NCI-H2107 treated with DMSO at 0.1 percent for 48 hours (cell line): ENCODE results near the gene ZNF155.
"Not testable (repeated sequence)": the region's sequence is repeated elsewhere in the genome, so short reads cannot be mapped to it uniquely, and the experiment has no call there.

ENCODE experiments used
- DNase-seq: peaks from one replicate; lab custom pipeline; 2025; ENCODE audit not compliant: unreplicated experiment; lab: John Stamatoyannopoulos, UW

Gene ZNF155

DNA sequence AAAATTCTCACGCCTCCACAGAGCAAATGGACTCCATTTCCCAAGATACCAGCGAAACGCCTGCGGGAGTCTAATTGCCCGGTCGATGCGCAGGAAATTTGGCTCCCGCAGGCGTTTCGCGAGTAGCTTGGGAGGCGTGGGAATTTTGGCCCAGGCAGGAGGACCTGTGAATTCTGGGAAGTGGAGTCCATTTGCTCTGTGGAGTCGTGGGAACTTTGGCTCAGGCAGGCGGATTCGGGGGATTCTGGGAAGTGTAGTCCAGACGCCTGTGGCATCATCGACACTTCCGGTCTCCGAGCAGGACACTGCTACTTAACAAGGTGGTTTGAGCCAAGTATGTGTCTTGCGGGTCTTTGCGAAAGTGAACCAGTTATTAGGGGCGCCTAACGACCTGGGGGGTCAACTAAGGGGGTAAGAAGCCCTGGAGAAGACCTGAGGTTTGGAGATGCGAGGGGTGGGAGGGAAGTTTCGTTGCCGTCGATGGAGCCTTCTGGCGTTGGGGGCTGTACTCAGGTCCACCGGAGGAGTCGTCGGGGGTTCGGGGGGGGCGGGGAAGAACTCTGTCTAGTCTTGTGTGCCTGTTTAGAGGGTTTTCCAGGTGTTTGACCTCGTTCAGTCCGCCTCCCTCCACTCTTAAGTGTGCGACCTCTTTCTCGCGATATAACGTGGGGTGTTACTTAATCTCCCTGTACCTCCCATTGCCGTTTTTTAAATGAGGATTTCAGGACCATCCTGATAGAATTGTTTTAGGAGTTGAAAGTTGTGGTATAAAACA, at the start of gene ZNF155:
Gene ZNF155, plus strand, starts transcription at position 277 of the 775 bp plus-strand sequence. CDS start 4,356 bp downstream, outside the sequence.
- DNase-seq = peak; percentile 68

DNA sequence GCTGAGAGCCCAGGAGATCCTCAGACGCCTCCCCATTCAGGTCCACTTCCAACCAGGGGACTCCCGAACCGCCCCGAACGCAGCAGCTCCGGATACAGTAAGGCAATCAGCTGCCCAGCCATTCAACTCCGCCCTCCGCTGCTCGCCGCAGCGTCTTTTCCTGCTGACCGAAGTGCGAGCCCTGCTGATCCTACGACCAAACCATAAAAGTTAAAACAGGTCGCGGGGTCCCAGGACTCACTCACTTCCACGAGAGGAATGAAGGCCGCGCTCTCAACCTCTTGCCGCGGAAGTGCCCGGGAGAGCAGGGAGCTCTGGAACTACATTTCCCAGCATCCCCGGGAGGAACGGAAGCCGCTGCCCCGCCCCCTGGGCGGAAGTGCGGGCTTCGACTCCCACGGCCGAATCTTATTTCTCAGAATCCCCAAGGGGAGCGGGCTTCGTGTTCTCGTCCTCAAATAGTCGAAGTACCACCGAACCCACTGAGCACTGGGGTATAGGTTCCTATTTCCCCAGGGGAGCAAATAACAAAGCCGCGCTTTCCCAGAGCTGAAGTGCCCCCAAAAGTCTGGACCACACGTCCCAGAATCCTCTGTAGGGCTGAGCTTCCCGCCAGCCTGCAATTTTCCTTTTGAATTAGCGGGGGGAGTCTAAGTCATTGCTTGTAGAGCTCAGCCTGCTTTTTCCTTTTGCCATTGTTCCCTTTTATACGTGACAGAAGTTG, 48.8 kb upstream of the ZNF155 start, which contains the start of gene ZNF45:
Gene ZNF45, minus strand, starts transcription at position 298 of the 724 bp plus-strand sequence. CDS start 13,097 bp downstream, outside the sequence.
- peak; percentile 77 for DNase-seq

DNA sequence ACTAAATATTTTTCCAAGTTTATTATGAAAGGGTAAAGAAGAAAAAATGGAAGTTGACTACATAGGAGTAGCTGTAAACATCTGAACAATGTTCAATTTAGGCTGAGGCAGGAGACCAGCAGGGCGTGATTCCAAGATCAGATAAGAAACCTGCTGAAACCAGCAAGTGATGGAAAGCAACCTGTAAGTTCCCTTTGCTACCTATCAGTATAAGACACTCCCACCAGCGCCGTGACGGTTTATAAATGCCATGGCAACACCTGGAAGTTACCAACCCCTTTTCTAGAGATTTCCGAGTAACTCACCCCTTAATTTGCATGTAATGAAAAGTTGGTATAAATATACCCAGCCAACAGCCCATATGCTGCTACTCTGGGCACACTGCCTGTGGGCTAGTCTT, 47.8 kb upstream of the ZNF155 start:
- no peak for DNase-seq

DNA sequence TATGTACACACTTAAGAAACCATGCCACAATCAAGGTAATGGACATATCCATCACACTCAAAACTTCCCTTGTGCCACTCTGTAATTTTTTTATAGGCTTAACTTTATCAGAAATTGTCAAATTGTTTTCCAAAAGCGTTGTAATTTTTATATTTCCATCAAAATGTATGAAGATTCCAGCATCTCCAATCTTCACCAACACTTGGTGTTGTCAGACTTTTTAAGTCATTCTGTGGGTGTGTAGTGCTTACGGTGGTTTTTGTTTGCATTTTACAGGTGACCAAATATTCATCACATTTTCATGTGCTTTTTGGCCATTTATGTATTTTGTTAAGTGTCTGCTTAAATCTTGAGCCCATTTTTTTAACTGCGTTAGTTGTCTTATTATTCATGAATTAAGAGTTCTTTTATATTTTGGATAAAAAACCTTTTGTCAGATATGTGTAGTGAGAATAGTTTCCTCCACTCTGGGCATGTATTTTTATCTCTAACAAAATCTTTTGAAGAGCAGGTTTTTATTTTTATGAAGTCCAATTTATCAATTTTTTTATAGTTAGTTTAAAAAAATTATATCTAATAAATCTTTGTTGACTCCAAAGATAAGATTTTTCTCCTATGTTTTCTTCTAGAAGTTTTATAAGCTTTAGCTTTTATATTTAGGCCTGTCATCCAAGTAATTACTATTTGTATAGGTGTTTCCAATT, 44.3 kb upstream of the ZNF155 start:
- DNase-seq = no peak

DNA sequence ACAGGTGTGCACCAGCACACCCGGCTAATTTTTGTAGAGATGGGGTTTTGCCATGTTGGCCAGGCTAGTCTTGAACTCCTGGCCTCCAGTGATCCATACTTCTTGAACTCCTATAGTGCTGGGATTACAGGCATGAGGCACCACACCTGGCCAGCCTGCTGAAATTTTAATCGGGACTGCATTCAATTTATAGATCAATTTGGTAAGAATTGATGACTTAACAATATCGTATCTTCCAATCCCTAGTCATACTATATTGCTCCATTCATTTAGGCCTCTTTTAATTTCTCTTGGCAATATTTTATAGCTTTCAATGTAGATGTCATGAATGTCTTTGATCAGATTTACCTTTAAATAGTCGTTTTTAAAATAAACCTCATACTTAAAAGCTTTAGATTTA, 43.3 kb upstream of the ZNF155 start:
- no peak for DNase-seq

DNA sequence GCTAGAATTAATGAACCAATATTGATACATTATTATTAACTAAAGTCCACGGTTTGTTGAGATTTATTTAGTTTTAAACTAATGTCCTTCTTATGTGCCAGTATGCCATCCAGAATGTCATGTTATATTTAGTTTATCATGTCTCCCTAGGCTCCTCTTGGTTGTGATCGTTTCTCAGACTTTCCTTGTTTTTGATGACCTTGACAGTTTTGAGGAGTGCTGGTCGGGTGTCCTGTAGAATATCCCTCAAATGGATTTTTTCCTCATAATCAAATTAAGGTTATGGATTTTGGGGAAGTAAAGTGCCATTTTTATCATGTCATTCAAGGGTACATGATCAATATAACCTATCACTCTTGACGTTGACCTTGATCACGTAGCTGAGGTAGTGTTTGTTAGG, 42.8 kb upstream of the ZNF155 start:
- no peak for DNase-seq

DNA sequence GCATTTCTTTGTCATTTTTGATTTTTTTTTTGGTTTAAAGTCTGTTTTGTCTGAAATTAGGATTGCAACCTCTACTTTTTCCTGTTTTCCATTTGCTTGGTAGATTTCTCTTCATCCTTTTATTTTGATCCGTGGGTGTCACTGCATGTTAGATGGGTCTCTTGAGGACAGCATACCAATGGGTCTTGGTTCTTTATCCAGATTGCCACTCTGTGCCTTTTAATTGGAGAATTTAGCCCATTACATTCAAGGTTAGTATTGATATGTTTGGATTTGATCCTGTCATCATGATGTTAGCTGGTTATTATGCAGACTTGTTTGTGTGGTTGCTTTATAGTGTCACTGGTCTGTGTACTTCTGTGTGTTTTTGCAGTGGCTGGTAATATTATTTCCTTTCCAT, 36.6 kb upstream of the ZNF155 start:
- DNase-seq = not testable (repeated sequence)

DNA sequence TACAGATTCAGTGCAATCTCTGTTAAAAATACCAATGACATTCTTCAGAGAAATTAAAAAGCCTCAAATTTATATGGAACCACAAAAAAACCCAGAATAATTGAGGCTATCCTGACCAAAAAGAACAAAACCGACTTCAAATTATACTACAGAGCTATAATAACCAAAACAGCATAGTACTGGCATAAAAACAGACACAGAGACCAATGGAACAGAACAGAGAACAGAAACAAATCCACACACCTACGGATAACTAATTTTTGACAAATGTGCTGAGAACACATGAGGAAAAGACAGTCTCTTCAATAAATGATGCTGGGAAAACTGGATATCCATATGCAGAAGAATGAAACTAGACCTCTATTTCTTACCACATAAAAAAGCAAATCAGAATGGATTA, 34.2 kb upstream of the ZNF155 start:
- DNase-seq = not testable (repeated sequence)

DNA sequence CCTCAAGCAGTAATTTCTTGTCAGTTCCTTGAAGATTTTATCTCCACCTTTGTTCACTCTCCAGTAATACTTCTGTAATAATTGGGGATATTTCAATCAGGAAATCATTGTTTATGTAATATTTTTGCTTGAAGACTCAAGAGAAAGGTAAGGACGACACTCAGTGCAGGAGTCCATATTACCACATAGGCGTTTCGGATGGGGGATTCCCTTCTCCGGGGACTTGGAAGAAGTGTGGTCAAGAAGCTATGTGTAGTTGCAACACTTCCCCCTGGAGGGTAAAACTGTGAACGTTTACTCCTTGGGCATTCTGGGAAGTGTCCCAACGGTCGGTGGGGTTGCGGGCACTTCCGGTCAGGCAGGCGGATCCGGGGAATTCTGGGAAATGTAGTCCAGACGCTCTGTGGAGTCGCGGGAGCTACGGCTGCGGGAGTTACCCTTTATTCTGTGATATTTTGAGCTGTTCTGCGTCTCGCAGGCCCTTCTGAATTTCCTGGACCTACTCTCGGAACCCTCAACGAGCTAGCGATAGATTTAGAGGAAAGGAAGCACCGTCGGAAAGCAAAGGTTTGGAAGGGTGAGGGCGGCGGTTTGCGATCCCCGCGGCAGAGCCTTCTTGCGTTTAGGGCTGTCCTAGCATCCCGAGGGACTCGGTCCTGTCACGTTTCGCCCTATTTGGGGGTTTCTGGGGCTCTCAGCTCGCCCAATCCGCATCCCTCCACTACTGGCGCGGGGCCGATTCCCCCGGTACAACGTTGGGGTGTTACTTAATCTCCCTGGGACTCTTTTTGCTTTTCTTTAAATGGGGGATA, 32.9 kb upstream of the ZNF155 start, which contains the start of gene ZNF221:
Gene ZNF221, plus strand, starts transcription at position 395 of the 812 bp plus-strand sequence. CDS start 11,499 bp downstream, outside the sequence.
- DNase-seq = peak; percentile 87

DNA sequence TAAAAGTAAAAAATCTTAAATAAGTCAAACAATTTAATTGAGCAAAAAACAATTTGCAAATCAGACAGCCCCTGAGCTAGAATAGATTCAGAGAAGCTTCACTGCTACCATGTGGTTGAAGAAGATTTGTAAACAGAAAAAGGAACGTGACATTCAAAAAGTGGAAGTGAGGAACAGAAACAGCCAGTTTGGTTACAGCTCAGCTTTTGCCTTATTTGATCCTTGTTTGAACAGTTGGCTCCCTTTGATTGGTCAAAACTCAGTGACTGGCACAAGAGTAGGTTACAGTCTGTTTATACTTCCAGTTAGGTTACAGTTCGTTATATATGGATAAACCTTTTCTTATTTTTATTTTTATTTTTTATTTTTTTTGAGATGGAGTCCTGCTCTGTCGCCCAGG, 27.2 kb upstream of the ZNF155 start:
- no peak for DNase-seq

DNA sequence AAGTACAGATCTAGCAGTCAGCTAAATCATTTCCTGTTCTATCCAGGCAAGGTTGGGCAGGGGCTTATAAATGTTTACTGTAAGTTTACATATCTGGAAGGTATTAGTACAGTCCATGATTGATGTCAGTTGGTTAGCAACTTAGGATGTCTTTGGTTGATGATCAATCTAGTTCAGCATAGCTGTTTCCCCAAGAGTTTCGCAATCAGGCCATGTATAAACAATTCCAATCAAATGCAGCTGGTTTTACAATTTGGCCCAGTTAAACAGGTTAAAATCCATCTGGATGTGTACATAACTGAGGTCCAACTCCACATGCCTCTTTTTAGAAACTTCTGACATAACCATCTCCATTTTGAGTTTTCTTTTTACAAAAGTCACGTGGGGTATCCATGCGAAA, 26.1 kb upstream of the ZNF155 start:
- DNase-seq = no peak

DNA sequence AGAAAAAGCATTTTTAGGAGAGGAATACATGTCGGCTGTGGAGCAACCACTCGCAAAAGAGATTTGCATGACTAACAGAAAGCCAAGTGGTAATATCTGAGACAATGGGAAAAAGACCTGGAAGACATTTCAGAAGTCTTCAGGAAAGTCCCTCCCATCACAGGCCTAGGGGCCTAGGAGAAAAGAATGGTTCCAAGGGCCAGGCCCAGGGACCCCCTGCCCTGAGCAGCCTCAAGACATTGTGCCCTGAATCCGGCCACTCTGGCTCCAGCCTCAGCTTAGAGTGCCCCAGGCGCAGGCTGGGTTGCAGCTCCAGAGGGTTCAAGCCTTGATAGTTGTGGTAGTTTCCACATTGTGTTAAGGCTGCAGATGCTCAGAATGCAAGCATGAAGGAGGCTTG, 23.6 kb upstream of the ZNF155 start:
- DNase-seq = no peak

DNA sequence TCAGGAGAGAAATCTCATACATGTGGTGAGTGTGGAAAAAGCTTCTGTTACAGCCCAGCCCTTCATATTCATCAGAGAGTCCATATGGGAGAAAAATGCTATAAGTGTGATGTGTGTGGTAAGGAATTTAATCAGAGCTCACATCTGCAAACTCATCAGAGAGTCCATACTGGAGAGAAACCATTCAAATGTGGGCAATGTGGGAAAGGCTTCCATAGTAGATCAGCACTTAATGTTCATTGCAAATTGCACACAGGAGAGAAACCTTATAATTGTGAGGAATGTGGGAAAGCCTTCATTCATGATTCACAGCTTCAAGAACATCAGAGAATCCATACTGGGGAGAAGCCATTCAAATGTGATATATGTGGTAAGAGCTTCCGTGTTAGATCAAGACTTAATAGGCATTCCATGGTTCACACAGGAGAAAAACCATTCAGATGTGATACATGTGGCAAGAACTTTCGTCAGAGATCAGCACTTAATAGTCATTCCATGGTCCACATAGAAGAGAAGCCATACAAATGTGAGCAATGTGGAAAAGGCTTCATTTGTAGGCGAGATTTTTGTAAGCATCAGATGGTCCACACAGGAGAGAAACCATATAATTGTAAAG, 17.8 kb upstream of the ZNF155 start:
- DNase-seq = no peak

DNA sequence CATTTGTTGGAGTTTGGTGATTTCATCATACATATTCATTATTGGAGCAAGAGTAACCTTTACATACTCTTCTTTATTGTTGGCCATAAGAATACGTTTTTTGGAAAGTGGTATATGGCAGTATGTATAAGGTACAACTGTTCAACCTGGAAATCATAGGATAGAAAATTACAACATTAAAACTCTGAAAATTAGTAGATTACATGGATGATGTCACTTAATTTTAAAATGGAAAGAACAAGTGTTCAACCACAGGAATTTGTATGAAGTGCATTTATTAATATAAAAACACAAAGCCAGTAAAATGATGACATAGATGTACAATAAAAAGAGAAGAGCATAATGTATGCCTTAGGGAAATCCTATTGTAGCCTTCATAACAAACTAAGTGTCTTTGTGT, 7.3 kb upstream of the ZNF155 start:
- no peak for DNase-seq

DNA sequence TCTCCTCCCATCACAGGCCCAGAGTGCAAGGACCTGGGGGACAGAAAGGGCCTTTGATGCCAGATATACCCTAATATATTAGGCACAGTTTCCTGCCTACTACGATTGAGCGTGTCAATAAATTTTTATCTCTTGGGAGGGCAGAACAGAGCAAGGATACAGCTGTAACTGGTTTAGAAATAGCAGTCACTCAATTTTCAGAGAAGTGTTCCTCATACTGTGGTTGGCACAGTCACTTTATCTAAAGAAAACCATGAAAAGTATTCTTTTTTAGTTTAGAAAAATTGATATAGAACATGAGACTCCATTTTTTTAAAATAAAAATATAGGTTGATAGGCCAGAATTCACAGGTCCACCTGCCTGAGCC, 460 bp upstream of the ZNF155 start:
- no peak for DNase-seq

DNA sequence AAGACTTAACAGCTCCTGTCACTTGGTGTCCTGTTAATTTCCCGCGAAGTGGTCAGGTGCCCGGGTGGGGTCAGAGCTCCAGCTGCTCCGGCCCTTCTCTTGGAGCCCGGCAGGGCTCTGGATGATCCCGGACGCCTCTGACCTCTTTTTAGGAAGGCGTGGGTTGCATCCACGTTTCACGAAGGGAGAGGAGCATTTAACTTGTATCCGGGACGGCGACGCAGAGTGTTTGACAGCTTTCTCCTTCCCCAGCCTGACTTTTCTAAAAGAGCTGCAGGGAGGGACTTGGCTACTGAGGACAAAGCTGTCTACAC, 656 bp downstream of the ZNF155 start:
- no peak for DNase-seq

DNA sequence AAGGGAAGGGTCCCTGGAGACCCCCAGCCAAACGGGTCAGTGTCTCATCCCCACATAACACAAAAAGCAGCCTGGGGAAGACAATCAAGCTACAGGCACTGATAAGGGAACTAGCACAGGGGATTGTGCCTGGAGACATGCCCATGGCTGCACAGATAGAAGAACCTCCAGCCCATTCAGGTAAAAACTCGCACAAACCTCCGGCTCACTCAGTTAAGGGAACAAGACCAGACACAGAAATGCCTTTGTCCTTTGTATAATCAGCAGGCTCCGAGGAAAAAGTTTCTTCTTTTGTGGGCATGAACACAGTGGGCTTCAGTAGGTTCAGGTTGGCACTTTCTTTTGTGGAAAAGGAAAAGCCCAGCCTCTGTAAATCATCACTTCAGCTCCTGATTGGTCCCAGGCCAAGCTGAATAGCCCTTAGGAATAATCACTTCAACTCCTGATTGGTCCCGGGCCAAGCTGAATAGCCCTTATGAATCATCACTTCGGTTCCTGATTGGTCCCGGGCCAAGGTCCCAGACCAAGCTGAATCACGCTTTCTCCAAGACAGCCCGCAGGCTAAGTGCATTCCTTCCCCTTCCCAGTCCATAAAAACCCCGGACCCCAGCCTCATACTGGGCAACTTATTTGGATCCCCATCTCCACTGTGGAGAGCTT, 13.8 kb downstream of the ZNF155 start:
- no peak for DNase-seq

DNA sequence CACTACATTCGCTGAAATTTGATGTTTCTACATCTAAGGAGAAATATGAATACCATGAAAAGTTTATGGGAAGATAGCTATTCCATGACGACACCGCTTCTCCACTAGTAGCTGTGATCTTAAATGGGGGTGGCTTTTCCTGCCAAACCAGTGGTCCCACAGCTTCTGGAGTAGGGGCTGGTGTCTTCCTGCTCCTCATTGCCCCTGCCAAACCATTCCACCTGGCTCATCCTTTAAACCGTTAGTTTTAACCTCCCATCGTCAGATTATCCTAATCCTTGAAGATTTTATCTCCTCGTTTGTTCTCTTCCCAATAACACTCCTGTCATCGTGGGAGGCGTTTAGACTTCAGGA, 18.2 kb downstream of the ZNF155 start:
- DNase-seq = no peak

DNA sequence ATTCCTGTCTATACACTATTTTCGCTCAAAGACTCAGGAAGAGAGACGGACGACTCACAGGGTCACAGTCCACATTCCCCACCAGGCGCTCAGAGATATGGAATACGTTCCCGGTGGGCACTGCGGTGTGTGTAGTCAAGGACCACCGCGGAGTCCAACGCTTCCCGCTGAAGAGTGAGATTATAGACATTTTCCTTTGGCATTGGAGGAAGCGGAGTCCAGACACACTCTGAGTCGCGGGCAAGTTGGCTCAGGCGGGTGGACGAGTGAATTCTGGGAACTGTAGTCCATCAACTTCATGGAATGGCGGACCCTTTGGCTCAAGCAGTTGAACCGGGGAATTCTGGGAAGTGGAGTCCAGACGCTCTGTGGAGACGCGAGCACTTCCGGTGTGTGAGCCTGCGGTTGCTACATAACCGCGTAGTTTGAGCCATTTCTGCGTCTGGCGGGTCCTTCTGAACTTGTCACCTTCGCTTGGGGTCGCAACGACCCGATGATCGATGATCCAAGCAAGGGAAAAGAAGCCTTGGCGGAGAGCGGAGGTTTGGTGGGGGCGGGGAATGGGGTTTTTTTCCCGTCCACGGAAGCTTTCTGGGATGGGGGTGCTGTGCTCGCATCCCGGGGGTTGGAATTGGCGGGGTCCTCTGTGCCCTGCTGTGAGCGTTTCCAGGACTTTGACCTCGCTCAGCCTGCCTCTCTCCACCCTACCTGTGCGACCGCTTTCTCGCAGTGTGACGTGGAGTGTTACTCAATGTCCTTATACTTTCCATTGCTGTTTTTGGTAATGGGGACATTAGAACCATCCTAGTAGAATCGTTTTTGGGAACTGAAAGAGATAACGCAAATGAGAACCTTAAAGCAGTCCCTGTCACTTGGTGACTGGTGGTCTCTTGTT, 18.8 kb downstream of the ZNF155 start, which contains the start of gene ZNF230:
Gene ZNF230, plus strand, starts transcription at position 392 of the 895 bp plus-strand sequence. CDS start 4,122 bp downstream, outside the sequence.
- DNase-seq = peak; percentile 91
